IMR-90 (cell line): Measurements from ENCODE around the gene HMGA1. TPM values are rescaled to one million over a fixed set of nuclear protein-coding genes. Genes with fewer than 3 reads are reported as not detected.

Experiments used
- ATAC-seq: fragments of 200-7000 bp; cut with Tn5 transposase; 2 replicates; pipeline ENCODE4 v1.9.1; 2020; ENCODE audit warnings: low read depth, mild to moderate bottlenecking, moderate library complexity
- BruUV-seq: library from RNA; stranded (reverse); fragments of 400-500 nt; replicated peaks from 2 replicates; lab custom pipeline; 2021; lab: Mats Ljungman, UMichigan
- CTCF ChIA-PET: fragments of 300-600 bp; formaldehyde crosslinking; extraction: SDS; loops from one replicate; lab custom pipeline; 2021; ENCODE audit warnings: antibody characterized with exemption; lab: Yijun Ruan, JAX
- POLR2A ChIA-PET: fragments of 300-600 bp; sonication (Branson Sonifier 250); formaldehyde crosslinking; loops from one replicate; lab custom pipeline; 2022; ENCODE audit warnings: antibody characterized with exemption; ENCODE audit not compliant: unreplicated experiment; lab: Charles Lee
- DNase-seq: peaks from one replicate; pipeline ENCODE4 v3.0.0; 2013
- H2AFZ ChIP-seq: replicated peaks from 2 replicates; pipeline ENCODE3; 2013; ENCODE audit warnings: low read length, mild to moderate bottlenecking; ENCODE audit not compliant: poor library complexity
- H2AK5ac ChIP-seq: 2 replicates; pipeline ENCODE4 v1.6.1; 2013; ENCODE audit warnings: low read depth, low read length, inconsistent platforms
- H2AK9ac ChIP-seq: replicated peaks from 2 replicates; pipeline ENCODE3; 2013; ENCODE audit warnings: mild to moderate bottlenecking, low read depth, low read length, moderate library complexity; ENCODE audit not compliant: poor library complexity
- H2BK120ac ChIP-seq: 2 replicates; pipeline ENCODE4 v1.6.1; 2013; ENCODE audit warnings: low read depth, low read length, inconsistent platforms
- H2BK15ac ChIP-seq: 3 replicates; pipeline ENCODE4 v1.6.1; 2013; ENCODE audit warnings: low read depth, low read length, inconsistent platforms
- H2BK20ac ChIP-seq: 2 replicates; pipeline ENCODE4 v1.6.1; 2013; ENCODE audit warnings: low read depth, mild to moderate bottlenecking, inconsistent platforms, low read length, moderate library complexity
- H2BK5ac ChIP-seq: 2 replicates; pipeline ENCODE4 v1.6.1; 2013; ENCODE audit warnings: mild to moderate bottlenecking, low read depth, low read length, inconsistent platforms; ENCODE audit not compliant: poor library complexity, severe bottlenecking
- H3K14ac ChIP-seq: replicated peaks from 2 replicates; pipeline ENCODE4 v1.6.1; 2013; ENCODE audit warnings: low read depth, low read length, inconsistent platforms
- H3K18ac ChIP-seq: 2 replicates; pipeline ENCODE4 v1.6.1; 2013; ENCODE audit warnings: low read depth, low read length, control low read depth
- H3K23ac ChIP-seq: 2 replicates; pipeline ENCODE4 v1.6.1; 2013; ENCODE audit warnings: low read depth, low read length, inconsistent platforms
- H3K27ac ChIP-seq: 2 replicates; pipeline ENCODE4 v1.5.1; 2013; ENCODE audit warnings: mild to moderate bottlenecking, control low read depth, low read length; ENCODE audit not compliant: insufficient read depth
- H3K27me3 ChIP-seq: 2 replicates; pipeline ENCODE4 v1.6.1; 2013; ENCODE audit warnings: low read length; ENCODE audit not compliant: control insufficient read depth, insufficient read depth
- H3K36me3 ChIP-seq: 2 replicates; pipeline ENCODE4 v1.6.1; 2013; ENCODE audit warnings: low read length, mixed read lengths; ENCODE audit not compliant: control insufficient read depth, insufficient read depth
- H3K4ac ChIP-seq: 2 replicates; pipeline ENCODE4 v1.6.1; 2013; ENCODE audit warnings: low read depth, low read length, inconsistent platforms
- H3K4me1 ChIP-seq: 2 replicates; pipeline ENCODE4 v1.6.1; 2013; ENCODE audit warnings: low read length, mixed read lengths; ENCODE audit not compliant: control insufficient read depth, insufficient read depth
- H3K4me2 ChIP-seq: 2 replicates; pipeline ENCODE4 v1.6.1; 2013; ENCODE audit warnings: low read depth, mild to moderate bottlenecking, control low read depth, low read length, moderate library complexity
- H3K4me3 ChIP-seq: 2 replicates; pipeline ENCODE4 v1.5.1; 2013; ENCODE audit warnings: low read depth, mild to moderate bottlenecking, control low read depth, low read length, moderate library complexity; ENCODE audit not compliant: insufficient read depth
- H3K56ac ChIP-seq: 2 replicates; pipeline ENCODE4 v1.6.1; 2013; ENCODE audit warnings: low read length, inconsistent platforms; ENCODE audit not compliant: insufficient read depth; ENCODE audit errors: extremely low read depth
- H3K79me1 ChIP-seq, 2 experiments: 2 replicates each; pipeline ENCODE4 v1.6.1; 2013; ENCODE audit warnings: low read length in 2 of 2, inconsistent platforms in 1 of 2, low read depth in 1 of 2
- H3K9ac ChIP-seq: 2 replicates; pipeline ENCODE4 v1.6.1; 2013; ENCODE audit warnings: low read depth, low read length, control low read depth
- H3K9me1 ChIP-seq: 2 replicates; pipeline ENCODE4 v1.6.1; 2013; ENCODE audit warnings: low read length, inconsistent platforms; ENCODE audit not compliant: insufficient read depth
- H3K9me3 ChIP-seq: 2 replicates; pipeline ENCODE4 v1.6.1; 2013; ENCODE audit warnings: low read length; ENCODE audit not compliant: control insufficient read depth, insufficient read depth
- H4K20me1 ChIP-seq: 2 replicates; pipeline ENCODE4 v1.6.1; 2013; ENCODE audit warnings: low read length, inconsistent platforms; ENCODE audit not compliant: insufficient read depth
- H4K5ac ChIP-seq: 2 replicates; pipeline ENCODE4 v1.6.1; 2013; ENCODE audit warnings: mild to moderate bottlenecking, low read depth, low read length, control low read depth
- H4K8ac ChIP-seq, 2 experiments: 2 replicates each; pipeline ENCODE4 v1.6.1; 2013; ENCODE audit warnings: low read depth in 2 of 2, low read length in 2 of 2, control low read depth in 1 of 2, inconsistent platforms in 1 of 2
- H4K91ac ChIP-seq: 2 replicates; pipeline ENCODE4 v1.6.1; 2013; ENCODE audit warnings: low read depth, low read length, inconsistent platforms; ENCODE audit not compliant: insufficient read depth
- BHLHE40 ChIP-seq: fragments of 150-350 bp; IDR thresholded peaks from 2 replicates; pipeline ENCODE4 v1.6.1; 2016; ENCODE audit warnings: mild to moderate bottlenecking, low read depth, low read length
- CEBPB ChIP-seq: IDR thresholded peaks from 2 replicates; pipeline ENCODE4 v1.6.1; 2012; ENCODE audit warnings: low read depth, low read length, improper control_type of control experiment
- CHD1 ChIP-seq: IDR thresholded peaks from 2 replicates; pipeline ENCODE4 v1.6.1; 2012; ENCODE audit warnings: low read depth, low read length, improper control_type of control experiment
- FOS ChIP-seq: fragments of 150-350 bp; IDR thresholded peaks from 2 replicates; pipeline ENCODE4 v1.6.1; 2016; ENCODE audit warnings: low read depth, low read length
- MAFK ChIP-seq: IDR thresholded peaks from 2 replicates; pipeline ENCODE4 v1.6.1; 2012; ENCODE audit warnings: low read depth, low read length, improper control_type of control experiment
- MAZ ChIP-seq: IDR thresholded peaks from 2 replicates; pipeline ENCODE4 v1.6.1; 2012; ENCODE audit warnings: low read depth, mild to moderate bottlenecking, low read length, improper control_type of control experiment, moderate library complexity, borderline replicate concordance
- MXI1 ChIP-seq: IDR thresholded peaks from 2 replicates; pipeline ENCODE4 v1.6.1; 2012; ENCODE audit warnings: low read depth, mild to moderate bottlenecking, low read length, moderate library complexity, borderline replicate concordance
- NFE2L2 ChIP-seq: fragments of 150-350 bp; IDR thresholded peaks from 2 replicates; pipeline ENCODE4 v1.6.1; 2016; ENCODE audit warnings: low read depth, mild to moderate bottlenecking, low read length
- POLR2A ChIP-seq: IDR thresholded peaks from 2 replicates; pipeline ENCODE4 v1.6.1; 2012; ENCODE audit warnings: mild to moderate bottlenecking, low read depth, low read length
- RAD21 ChIP-seq: IDR thresholded peaks from 2 replicates; pipeline ENCODE4 v1.6.1; 2012; ENCODE audit warnings: low read length, improper control_type of control experiment
- RCOR1 ChIP-seq: IDR thresholded peaks from 2 replicates; pipeline ENCODE4 v1.6.1; 2012; ENCODE audit warnings: mild to moderate bottlenecking, low read length, improper control_type of control experiment; ENCODE audit not compliant: insufficient replicate concordance
- RFX5 ChIP-seq: IDR thresholded peaks from 2 replicates; pipeline ENCODE4 v1.8.0; 2012; ENCODE audit warnings: low read depth, mild to moderate bottlenecking, low read length, moderate library complexity
- SMC3 ChIP-seq: fragments of 150-350 bp; IDR thresholded peaks from 2 replicates; pipeline ENCODE4 v1.6.1; 2016; ENCODE audit warnings: low read depth, mild to moderate bottlenecking, antibody characterized with exemption, low read length, moderate library complexity
- USF2 ChIP-seq: fragments of 150-350 bp; IDR thresholded peaks from 2 replicates; pipeline ENCODE4 v1.6.1; 2017; ENCODE audit warnings: mild to moderate bottlenecking, antibody characterized with exemption, low read length, low read depth
- WGBS, 2 experiments: methylation state at CpG; one replicate each; pipeline versions ENCODE4 v1.1.5 to v1.1.7; 2013; ENCODE audit warnings: missing lambda C conversion rate in 2 of 2; ENCODE audit not compliant: insufficient read length in 1 of 2; ENCODE audit errors: extremely low coverage in 2 of 2; 5-methylcytosine and 5-hydroxymethylcytosine counted together
- dilution Hi-C: fragments of 300-500 bp; cut with HindIII; formaldehyde crosslinking; loops from one replicate; pipeline ENCODE4 v1.14.3; 2018; ENCODE audit warnings: low sequenced_read_pairs; ENCODE audit not compliant: unreplicated experiment
- in situ Hi-C: fragments of 300-500 bp; cut with MboI; formaldehyde crosslinking; loops from 3 replicates; pipeline ENCODE4 v1.14.3; 2019; ENCODE audit warnings: low sequenced_read_pairs, inconsistent platforms, mixed read lengths
- intact Hi-C: fragments of 100-400 bp; cut with micrococcal nuclease; formaldehyde crosslinking; loops from 2 replicates; pipeline ENCODE4 v1.10.0; 2022
- polyA plus RNA-seq, 3 experiments: library from polyadenylated mRNA; depleted of rRNA; stranded (reverse); fragments of >200 nt; gene quantifications; 2 replicates each; pipeline ENCODE4 v1.2.3, GENCODE V29; 2012; ENCODE audit warnings: low replicate concordance in 1 of 3
- total RNA-seq: library from RNA; depleted of rRNA; stranded (reverse); fragments of >200 nt; gene quantifications from 2 replicates; pipeline ENCODE4 v1.2.3, GENCODE V29; 2012
- TF ChIP-seq, protein P1 (sequence below): fragments of 150-350 bp; IDR thresholded peaks from 2 replicates; pipeline ENCODE4 v1.6.1; 2016; ENCODE audit warnings: low read depth, mild to moderate bottlenecking, low read length, moderate library complexity, borderline replicate concordance
- TF ChIP-seq, protein P2 (sequence below): conservative IDR thresholded peaks from 2 replicates; pipeline ENCODE4 v1.5.1; 2012; ENCODE audit warnings: mild to moderate bottlenecking, low read depth, low read length, improper control_type of control experiment

The HMGA1 gene
- total and polyA plus RNA-seq, 2 of the 4 experiments (the other 2 are of a cell fraction) = 101 to 589 TPM

- Histone ChIP-seq H2BK5ac (no peak overlapping the region), H3K4me3 (no peak overlapping the region), H4K20me1 (no peaks in the 10 kb centered on the region; the same call in 1 of the 2 replicates), H2BK15ac (no peak overlapping the region), H3K36me3 (no peaks in the 10 kb centered on the region), H3K18ac (no peak overlapping the region), H2BK120ac (no peak overlapping the region), H2BK20ac (no peak overlapping the region), H2AK9ac (no peak overlapping the region), H4K8ac (no peak overlapping the region), H2AK5ac (no peak overlapping the region), H4K91ac (no peak overlapping the region), H3K56ac (no peak overlapping the region), H4K5ac (no peak overlapping the region), H3K9me1 (no peaks in the 10 kb centered on the region), H3K27me3 (no peaks in the 10 kb centered on the region), H3K4me1 (no peaks in the 10 kb centered on the region), H3K4ac (no peak overlapping the region), H3K9me3 (peaks cover 2% of the 10 kb centered on the region; the same call in 1 of the 2 replicates), H2AFZ (no peak overlapping the region), H3K27ac (no peak overlapping the region), H3K9ac (no peak overlapping the region), H3K4me2 (no peak overlapping the region), H3K14ac (no peak overlapping the region), H3K79me1 (no peaks in the 10 kb centered on the region), H3K23ac (no peak overlapping the region)
- no peak for DNase-seq
- intact Hi-C loops = no loop called here
- ATAC-seq = no peak
- no TSS peak for BruUV-seq
- dilution Hi-C loops = no loop called here
- no CpG with 5 or more reads among the region's 2 CpGs for WGBS, 2 experiments
- ChIA-PET POLR2A (no interaction called here), CTCF (interaction anchor here (1.1 kb wide), 1 partner anchor 126 kb away, joined by 3 read pairs; no protein-coding TSS in a partner anchor)
- in situ Hi-C loops = no loop called here
- no peak for TF ChIP-seq POLR2A
- no peak for TF ChIP-seq NFE2L2
- TF ChIP-seq MAZ = no peak
- no peak for TF ChIP-seq MXI1
- TF ChIP-seq FOS = no peak
- no peak for TF ChIP-seq RAD21
- TF ChIP-seq CHD1 = no peak
- TF ChIP-seq, protein P1, sequence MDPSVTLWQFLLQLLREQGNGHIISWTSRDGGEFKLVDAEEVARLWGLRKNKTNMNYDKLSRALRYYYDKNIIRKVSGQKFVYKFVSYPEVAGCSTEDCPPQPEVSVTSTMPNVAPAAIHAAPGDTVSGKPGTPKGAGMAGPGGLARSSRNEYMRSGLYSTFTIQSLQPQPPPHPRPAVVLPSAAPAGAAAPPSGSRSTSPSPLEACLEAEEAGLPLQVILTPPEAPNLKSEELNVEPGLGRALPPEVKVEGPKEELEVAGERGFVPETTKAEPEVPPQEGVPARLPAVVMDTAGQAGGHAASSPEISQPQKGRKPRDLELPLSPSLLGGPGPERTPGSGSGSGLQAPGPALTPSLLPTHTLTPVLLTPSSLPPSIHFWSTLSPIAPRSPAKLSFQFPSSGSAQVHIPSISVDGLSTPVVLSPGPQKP = no peak
- no peak for TF ChIP-seq CEBPB
- no peak for TF ChIP-seq RFX5
- no peak for TF ChIP-seq USF2
- TF ChIP-seq, protein P2, sequence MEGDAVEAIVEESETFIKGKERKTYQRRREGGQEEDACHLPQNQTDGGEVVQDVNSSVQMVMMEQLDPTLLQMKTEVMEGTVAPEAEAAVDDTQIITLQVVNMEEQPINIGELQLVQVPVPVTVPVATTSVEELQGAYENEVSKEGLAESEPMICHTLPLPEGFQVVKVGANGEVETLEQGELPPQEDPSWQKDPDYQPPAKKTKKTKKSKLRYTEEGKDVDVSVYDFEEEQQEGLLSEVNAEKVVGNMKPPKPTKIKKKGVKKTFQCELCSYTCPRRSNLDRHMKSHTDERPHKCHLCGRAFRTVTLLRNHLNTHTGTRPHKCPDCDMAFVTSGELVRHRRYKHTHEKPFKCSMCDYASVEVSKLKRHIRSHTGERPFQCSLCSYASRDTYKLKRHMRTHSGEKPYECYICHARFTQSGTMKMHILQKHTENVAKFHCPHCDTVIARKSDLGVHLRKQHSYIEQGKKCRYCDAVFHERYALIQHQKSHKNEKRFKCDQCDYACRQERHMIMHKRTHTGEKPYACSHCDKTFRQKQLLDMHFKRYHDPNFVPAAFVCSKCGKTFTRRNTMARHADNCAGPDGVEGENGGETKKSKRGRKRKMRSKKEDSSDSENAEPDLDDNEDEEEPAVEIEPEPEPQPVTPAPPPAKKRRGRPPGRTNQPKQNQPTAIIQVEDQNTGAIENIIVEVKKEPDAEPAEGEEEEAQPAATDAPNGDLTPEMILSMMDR = no peak
- no peak for TF ChIP-seq RCOR1
- no peak for TF ChIP-seq SMC3
- no peak for TF ChIP-seq BHLHE40
- TF ChIP-seq MAFK = no peak
Observed at GRCh38 chr6:34267746-34268145, 31.1 kb downstream of the HMGA1 start.
